NCI-H460 (cell line): ENCODE data around the gene LDB1. TPM values are rescaled to one million over a fixed set of nuclear protein-coding genes. Genes with fewer than 3 reads are reported as not detected.
A peak's percentile ranks its signal among the peaks of the same experiment; 100 is the strongest.

Source experiments
- DNase-seq: peaks from one replicate; pipeline ENCODE4 v3.0.0-alpha.2; 2016; ENCODE audit warnings: low read depth; ENCODE audit errors: extremely low read depth
- total RNA-seq: library from RNA; depleted of rRNA; stranded (reverse); fragments of >200 nt; shearing (Covaris generic); gene quantifications from 2 replicates; pipeline ENCODE4 v1.2.3, GENCODE V29; 2014

Gene LDB1
- total RNA-seq, 1 experiment from 2014 or later, result 25.1 TPM

- no peak for DNase-seq
Measured at GRCh38 chr10:102139281-102140110, 19.3 kb upstream of the LDB1 start.

GRCh38 chr10:102135956-102136526 is 15.9 kb upstream of the LDB1 start:
- DNase-seq, result no peak

- DNase-seq, result no peak
Measured at GRCh38 chr10:102134416-102134815, 14.2 kb upstream of the LDB1 start.

- no peak for DNase-seq
Measured at GRCh38 chr10:102133373-102134195, 13.4 kb upstream of the LDB1 start.

GRCh38 chr10:102132563-102133372 is 12.6 kb upstream of the LDB1 start, which contains the start of gene PPRC1:
PPRC1 (plus strand) TSS chr10:102133040; CDS start chr10:102133069, 29 bp downstream.
- peak; percentile 99 for DNase-seq

GRCh38 chr10:102132193-102132562 is 12.0 kb upstream of the LDB1 start:
- no peak for DNase-seq

GRCh38 chr10:102131286-102132170 is 11.4 kb upstream of the LDB1 start:
- no peak for DNase-seq

GRCh38 chr10:102123223-102123622 is 3.1 kb upstream of the LDB1 start:
- no peak for DNase-seq

GRCh38 chr10:102122450-102122849 is 2.3 kb upstream of the LDB1 start:
- no peak for DNase-seq

GRCh38 chr10:102121739-102122372 is 1.7 kb upstream of the LDB1 start:
- DNase-seq, result no peak

GRCh38 chr10:102120991-102121738 is 997 bp upstream of the LDB1 start:
- DNase-seq, result no peak

GRCh38 chr10:102119417-102120141 is 589 bp downstream of the LDB1 start:
- peak; percentile 48 for DNase-seq

- DNase-seq, result no peak
Measured at GRCh38 chr10:102118867-102119266, 1.3 kb downstream of the LDB1 start.

GRCh38 chr10:102117391-102118159 is 2.6 kb downstream of the LDB1 start:
- no peak for DNase-seq

- DNase-seq, result no peak
Measured at GRCh38 chr10:102116656-102117055, 3.5 kb downstream of the LDB1 start.

GRCh38 chr10:102115775-102116174 is 4.4 kb downstream of the LDB1 start:
- DNase-seq, result no peak
